WTC11 (cell line): ENCODE measurements around the gene GLIPR2. TPM values are rescaled to one million over a fixed set of nuclear protein-coding genes. Genes with fewer than 3 reads are reported as not detected.

Experiments used
- ATAC-seq: fragments of 200-7000 bp; cut with Tn5 transposase; 2 replicates; pipeline ENCODE4 v1.10.0; 2021; ENCODE audit warnings: mild to moderate bottlenecking, moderate library complexity
- CTCF ChIA-PET: fragments of 300-600 bp; sonication (Branson Sonifier 250); formaldehyde crosslinking; loops from one replicate; lab custom pipeline; 2021; ENCODE audit warnings: antibody characterized with exemption; lab: Charles Lee
- POLR2A ChIA-PET: fragments of 350-600 bp; sonication (Branson Sonifier 250); formaldehyde crosslinking; loops from one replicate; lab custom pipeline; 2021; ENCODE audit warnings: antibody characterized with exemption; lab: Charles Lee
- DNase-seq: peaks from one replicate; pipeline ENCODE4 v3.0.0; 2021; ENCODE audit warnings: low spot score
- H3K27ac Mint-ChIP-seq: 2 replicates; pipeline ENCODE4 v1.8.0; 2021; ENCODE audit warnings: mixed read lengths
- H3K27me3 Mint-ChIP-seq: 2 replicates; pipeline ENCODE4 v1.8.0; 2021; ENCODE audit warnings: low read depth, mild to moderate bottlenecking, moderate library complexity, mixed read lengths
- H3K36me3 Mint-ChIP-seq: 2 replicates; pipeline ENCODE4 v1.8.0; 2021; ENCODE audit warnings: mixed read lengths
- H3K4me1 Mint-ChIP-seq: 2 replicates; pipeline ENCODE4 v1.8.0; 2022; ENCODE audit warnings: mixed read lengths
- H3K4me3 Mint-ChIP-seq: 2 replicates; pipeline ENCODE4 v1.8.0; 2021; ENCODE audit warnings: mild to moderate bottlenecking, moderate library complexity, mixed read lengths
- H3K9me3 Mint-ChIP-seq: 2 replicates; pipeline ENCODE4 v1.8.0; 2021; ENCODE audit warnings: mixed read lengths
- ATF6 ChIP-seq: sonication (generic); formaldehyde crosslinking; IDR thresholded peaks from 2 replicates; pipeline ENCODE4 v1.8.1; 2023; ENCODE audit warnings: mild to moderate bottlenecking, missing genetic modification reagents
- CBFB ChIP-seq: sonication (generic); formaldehyde crosslinking; IDR thresholded peaks from 2 replicates; pipeline ENCODE4 v1.8.1; 2022; ENCODE audit warnings: mild to moderate bottlenecking, low read depth, missing genetic modification reagents
- ELF4 ChIP-seq: sonication (generic); formaldehyde crosslinking; IDR thresholded peaks from 2 replicates; pipeline ENCODE4 v1.8.1; 2022; ENCODE audit warnings: low read depth, mild to moderate bottlenecking, moderate library complexity, missing genetic modification reagents
- FOXJ3 ChIP-seq: sonication (generic); formaldehyde crosslinking; IDR thresholded peaks from 2 replicates; pipeline ENCODE4 v1.9.0; 2021; ENCODE audit warnings: missing genetic modification reagents, mild to moderate bottlenecking, borderline replicate concordance
- FOXK1 ChIP-seq: sonication (generic); formaldehyde crosslinking; IDR thresholded peaks from 2 replicates; pipeline ENCODE4 v1.8.0; 2022; ENCODE audit warnings: mild to moderate bottlenecking, moderate library complexity, missing genetic modification reagents
- JAZF1 ChIP-seq: fragments of 250-450 bp; sonication (Bioruptor Pico); IDR thresholded peaks from 2 replicates; pipeline ENCODE4 v1.9.0; 2021; ENCODE audit warnings: moderate library complexity, mild to moderate bottlenecking, inconsistent platforms
- MAX ChIP-seq: sonication (generic); formaldehyde crosslinking; IDR thresholded peaks from 2 replicates; pipeline ENCODE4 v1.8.0; 2022; ENCODE audit warnings: mild to moderate bottlenecking, missing genetic modification reagents
- PRDM15 ChIP-seq: sonication (generic); formaldehyde crosslinking; IDR thresholded peaks from 2 replicates; pipeline ENCODE4 v1.8.0; 2022; ENCODE audit warnings: missing genetic modification reagents
- RELA ChIP-seq: sonication (generic); formaldehyde crosslinking; IDR thresholded peaks from 2 replicates; pipeline ENCODE4 v1.8.1; 2022; ENCODE audit warnings: missing genetic modification reagents, mild to moderate bottlenecking, borderline replicate concordance
- SOX15 ChIP-seq: fragments of 250-450 bp; sonication (Bioruptor Pico); IDR thresholded peaks from 2 replicates; pipeline ENCODE4 v1.9.0; 2021; ENCODE audit warnings: mild to moderate bottlenecking
- TEAD1 ChIP-seq: sonication (generic); formaldehyde crosslinking; IDR thresholded peaks from 2 replicates; pipeline ENCODE4 v1.8.0; 2022; ENCODE audit warnings: mild to moderate bottlenecking, missing genetic modification reagents
- ZNF396 ChIP-seq: fragments of 250-450 bp; sonication (Bioruptor Pico); IDR thresholded peaks from 2 replicates; pipeline ENCODE4 v1.8.0; 2021; ENCODE audit warnings: mild to moderate bottlenecking, moderate library complexity, borderline replicate concordance
- ZNF671 ChIP-seq: fragments of 250-450 bp; sonication (Bioruptor Pico); IDR thresholded peaks from 2 replicates; pipeline ENCODE4 v1.8.0; 2021; ENCODE audit warnings: mild to moderate bottlenecking
- total RNA-seq: library from RNA; stranded (reverse); gene quantifications from 3 replicates; pipeline ENCODE4 v1.2.3, GENCODE V29; 2021
- TF ChIP-seq, protein P1 (sequence below): sonication (generic); formaldehyde crosslinking; IDR thresholded peaks from 2 replicates; pipeline ENCODE4 v1.8.1; 2022; ENCODE audit warnings: low read depth, mild to moderate bottlenecking, moderate library complexity, missing genetic modification reagents, borderline replicate concordance
- TF ChIP-seq, protein P2 (sequence below): sonication (generic); formaldehyde crosslinking; IDR thresholded peaks from 2 replicates; pipeline ENCODE4 v1.8.0; 2022; ENCODE audit warnings: mild to moderate bottlenecking, missing genetic modification reagents

The GLIPR2 gene
- total RNA-seq, 1 experiment from 2014 or later: 3.7 TPM

DNA sequence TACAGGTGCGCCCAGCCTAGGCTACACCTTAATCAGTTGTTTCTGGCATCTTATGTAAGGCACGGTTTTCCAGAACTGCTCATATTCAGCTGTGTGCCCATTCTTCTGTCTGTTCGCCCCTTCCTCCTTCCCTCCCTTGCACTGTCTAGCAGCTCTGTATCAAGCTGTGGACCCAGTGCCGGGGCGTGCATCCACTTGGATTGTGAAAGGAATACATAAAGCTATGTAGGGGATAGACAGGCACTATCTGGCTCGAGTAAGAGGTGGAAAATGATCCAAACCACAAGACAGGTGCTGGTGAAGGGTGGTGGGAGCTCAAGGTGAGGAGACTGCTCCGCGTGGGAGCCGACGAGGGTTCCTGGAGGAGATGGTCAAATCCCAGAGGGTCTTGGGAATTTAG is 2.0 kb downstream of the GLIPR2 start (continued):
- TF ChIP-seq MAX (no peak), SOX15 (no peak), ZNF396 (CRISPR knock-in tag) (no peak)

DNA sequence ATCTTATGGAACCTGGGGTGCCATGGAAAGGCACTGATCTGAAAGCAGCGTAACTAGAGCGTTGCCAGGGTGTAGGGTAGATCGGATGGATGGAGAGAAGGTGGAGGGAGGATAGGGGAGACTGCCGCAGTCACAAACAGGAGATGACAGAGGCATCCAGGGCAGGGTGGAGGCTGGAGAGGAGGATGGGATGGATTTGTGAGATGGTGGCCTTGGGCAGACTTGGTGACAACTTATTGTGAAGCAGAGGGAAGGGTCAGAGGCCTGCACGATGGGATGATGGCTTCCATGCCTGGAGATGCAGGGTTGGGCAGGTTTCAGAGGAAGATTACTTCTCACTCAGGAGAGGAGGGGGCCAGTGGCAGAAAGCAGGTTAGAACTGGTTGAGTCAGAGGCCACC is 2.4 kb downstream of the GLIPR2 start:
- no peak overlapping the region for H3K27ac Mint-ChIP-seq
- TF ChIP-seq PRDM15 (no peak), JAZF1 (CRISPR knock-in tag) (no peak), RELA (CRISPR knock-in tag) (no peak), ATF6 (CRISPR knock-in tag) (no peak), FOXK1 (CRISPR knock-in tag) (no peak), TEAD1 (CRISPR knock-in tag) (no peak), CBFB (CRISPR knock-in tag) (no peak), ZNF671 (CRISPR knock-in tag) (no peak), FOXJ3 (CRISPR knock-in tag) (no peak), ELF4 (CRISPR knock-in tag) (no peak), MAX (no peak)
- TF ChIP-seq, protein P1, sequence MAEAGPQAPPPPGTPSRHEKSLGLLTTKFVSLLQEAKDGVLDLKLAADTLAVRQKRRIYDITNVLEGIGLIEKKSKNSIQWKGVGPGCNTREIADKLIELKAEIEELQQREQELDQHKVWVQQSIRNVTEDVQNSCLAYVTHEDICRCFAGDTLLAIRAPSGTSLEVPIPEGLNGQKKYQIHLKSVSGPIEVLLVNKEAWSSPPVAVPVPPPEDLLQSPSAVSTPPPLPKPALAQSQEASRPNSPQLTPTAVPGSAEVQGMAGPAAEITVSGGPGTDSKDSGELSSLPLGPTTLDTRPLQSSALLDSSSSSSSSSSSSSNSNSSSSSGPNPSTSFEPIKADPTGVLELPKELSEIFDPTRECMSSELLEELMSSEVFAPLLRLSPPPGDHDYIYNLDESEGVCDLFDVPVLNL (CRISPR knock-in tag): no peak
- TF ChIP-seq, protein P2, sequence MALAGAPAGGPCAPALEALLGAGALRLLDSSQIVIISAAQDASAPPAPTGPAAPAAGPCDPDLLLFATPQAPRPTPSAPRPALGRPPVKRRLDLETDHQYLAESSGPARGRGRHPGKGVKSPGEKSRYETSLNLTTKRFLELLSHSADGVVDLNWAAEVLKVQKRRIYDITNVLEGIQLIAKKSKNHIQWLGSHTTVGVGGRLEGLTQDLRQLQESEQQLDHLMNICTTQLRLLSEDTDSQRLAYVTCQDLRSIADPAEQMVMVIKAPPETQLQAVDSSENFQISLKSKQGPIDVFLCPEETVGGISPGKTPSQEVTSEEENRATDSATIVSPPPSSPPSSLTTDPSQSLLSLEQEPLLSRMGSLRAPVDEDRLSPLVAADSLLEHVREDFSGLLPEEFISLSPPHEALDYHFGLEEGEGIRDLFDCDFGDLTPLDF (CRISPR knock-in tag): no peak
- H3K4me1 Mint-ChIP-seq: peaks cover 24% of the 10 kb centered on the region
- ChIA-PET CTCF (interaction anchor here (1.5 to 3.1 kb wide), 3 partner anchors 27 to 36 kb away, joined by 4 to 14 read pairs (median 6); no protein-coding TSS in a partner anchor), POLR2A (no interaction called here)
- DNase-seq: no peak
- H3K36me3 Mint-ChIP-seq: no peaks in the 10 kb centered on the region
- no peak for ATAC-seq
- H3K4me3 Mint-ChIP-seq: no peak overlapping the region
- peaks cover 67% of the 10 kb centered on the region for H3K27me3 Mint-ChIP-seq
- H3K9me3 Mint-ChIP-seq: no peaks in the 10 kb centered on the region
